Measurements from ENCODE around the gene AHCY. TPM values are rescaled to one million over a fixed set of nuclear protein-coding genes. Genes with fewer than 3 reads are reported as not detected.

The AHCY gene
- total RNA-seq, 1 experiment from 2014 or later = 350 TPM

DNA sequence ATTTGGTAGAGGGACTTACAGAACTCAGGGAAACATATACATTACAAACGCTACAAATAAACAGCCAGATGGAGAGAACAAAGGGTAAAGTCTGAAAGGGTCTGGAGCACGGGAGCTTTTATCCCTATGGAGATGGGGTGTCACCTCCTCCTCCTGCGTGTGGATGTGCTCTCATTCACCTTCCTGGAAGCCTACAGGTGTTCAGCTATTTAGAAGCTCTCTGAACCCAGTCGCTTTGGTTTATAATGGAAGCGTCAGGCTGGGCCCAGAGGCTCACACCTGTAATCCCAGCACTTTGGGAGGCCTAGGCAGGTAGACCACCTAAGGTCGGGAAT is 42.2 kb upstream of the AHCY start (continued):
- TF ChIP-seq POLR2A (IDR thresholded peaks at IDR 0.05; ENCODE audit: borderline replicate concordance, extremely low read depth, insufficient read depth, insufficient read length) (no peak), POLR2AphosphoS5 (IDR thresholded peaks at IDR 0.05; ENCODE audit: low read depth, low read length) (no peak), FOSL1 (IDR thresholded peaks at IDR 0.05; ENCODE audit: low read depth) (no peak)
- TF ChIP-seq, protein P1, sequence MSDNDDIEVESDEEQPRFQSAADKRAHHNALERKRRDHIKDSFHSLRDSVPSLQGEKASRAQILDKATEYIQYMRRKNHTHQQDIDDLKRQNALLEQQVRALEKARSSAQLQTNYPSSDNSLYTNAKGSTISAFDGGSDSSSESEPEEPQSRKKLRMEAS (IDR thresholded peaks at IDR 0.05) = no peak

- intact Hi-C loops (cut with micrococcal nuclease) = no loop called here
- H3K27me3 ChIP-seq (ENCODE audit: insufficient read depth, low read length) = no peaks in the 10 kb centered on the region
- no peaks in the 10 kb centered on the region for H3K9me3 ChIP-seq (ENCODE audit: control insufficient read depth in 1 of 2, insufficient read depth in 1 of 2, low read depth in 1 of 2, low read length in 2 of 2)
- peak overlapping the region; percentile 92 for H2AFZ ChIP-seq (ENCODE audit: low read depth, low read length, poor library complexity, severe bottlenecking)
- POLR2A ChIA-PET = interaction anchor here (1.6 kb wide), 1 partner anchor 19 kb away, joined by 4 read pairs; the partner anchor contains the start of gene ITCH
- CTCF ChIA-PET = no interaction called here
- DNase-seq (ENCODE audit: low read depth, low spot score) = no peak
- H3K9ac ChIP-seq (ENCODE audit: low read length) = no peak overlapping the region
- no peak overlapping the region for H3K4me3 ChIP-seq (replicated peaks in 1 of 2; ENCODE audit: low read depth in 1 of 2, low read length in 2 of 2)
- no peaks in the 10 kb centered on the region for H4K20me1 ChIP-seq (ENCODE audit: insufficient read depth)
- no peak overlapping the region for H3K4me2 ChIP-seq (ENCODE audit: low read length)
- H3K79me2 ChIP-seq (ENCODE audit: insufficient read depth, low read length) = no peaks in the 10 kb centered on the region
- no TSS peak for BruUV-seq (replicated peaks)
- TF ChIP-seq TCF7L2 (IDR thresholded peaks at IDR 0.05; ENCODE audit: borderline replicate concordance, extremely low read depth, insufficient read depth, insufficient read length) = no peak
- no peak for TF ChIP-seq POLR2A (IDR thresholded peaks at IDR 0.05; ENCODE audit: borderline replicate concordance, extremely low read depth, insufficient read depth, insufficient read length)
- no peak for TF ChIP-seq SIN3A (IDR thresholded peaks at IDR 0.05; ENCODE audit: low read depth)
- TF ChIP-seq YY1 (IDR thresholded peaks at IDR 0.05; ENCODE audit: extremely low read depth, insufficient replicate concordance, low read depth, low read length) = no peak
- H3K4me1 ChIP-seq (ENCODE audit: control insufficient read depth in 1 of 2, insufficient read depth in 2 of 2, low read length in 2 of 2) = peaks cover 10 to 42% of the 10 kb centered on the region in 2 experiments; a peak in 3 of 4 replicates
- ATAC-seq = no peak
- RAD21 ChIA-PET (ENCODE audit: low non-redundant PET in 1 of 2, low total read pairs in 2 of 2, uncharacterized antibody in 2 of 2, unreplicated experiment in 2 of 2) = no interaction called here
- no peak overlapping the region for H3K27ac ChIP-seq (ENCODE audit: low read depth, low read length)
- no peaks in the 10 kb centered on the region for H3K36me3 ChIP-seq (ENCODE audit: control insufficient read depth in 1 of 2, insufficient read depth in 2 of 2, low read length in 2 of 2)
- H3K9me2 ChIP-seq (ENCODE audit: insufficient read depth) = no peaks in the 10 kb centered on the region
Observed at GRCh38 chr20:34344238-34344637, 41.1 kb upstream of the AHCY start.

All from HCT116 (cell line).